SK-N-SH (cell line): Measurements from ENCODE around the gene ATP11A. TPM values are rescaled to one million over a fixed set of nuclear protein-coding genes. Genes with fewer than 3 reads are reported as not detected.

ENCODE experiments used
- CTCF ChIA-PET: fragments of 300-600, 350-600 bp; formaldehyde crosslinking; extraction: SDS; loops from one replicate; lab custom pipeline; 2021; lab: Yijun Ruan, JAX
- POLR2A ChIA-PET: fragments of 350-600 bp; sonication (Branson Sonifier 250); formaldehyde crosslinking; extraction: SDS; loops from one replicate; lab custom pipeline; 2020; ENCODE audit warnings: antibody characterized with exemption, inconsistent platforms; lab: Yijun Ruan, JAX
- DNase-seq: peaks from one replicate; pipeline ENCODE4 v3.0.0; 2012
- H2AFZ ChIP-seq: fragments of 200-600 bp; sonication (generic); 2 replicates; pipeline ENCODE4 v1.8.1; 2016; ENCODE audit warnings: antibody characterized with exemption, mild to moderate bottlenecking, low read depth
- H3F3A ChIP-seq: fragments of 200-600 bp; sonication (generic); replicated peaks from 2 replicates; pipeline ENCODE3; 2016; ENCODE audit warnings: antibody characterized with exemption, mild to moderate bottlenecking; ENCODE audit not compliant: insufficient read depth
- H3K27ac ChIP-seq, 2 experiments: fragments of 200-500 bp in 1 of 2; fragments of 200-600 bp in 1 of 2; sonication (Bioruptor generic) in 1 of 2; sonication (generic), shearing (Covaris generic) in 1 of 2; 2 replicates each; pipeline versions ENCODE4 v1.5.1 to v1.6.1; 2014 to 2016; ENCODE audit warnings: low read depth in 2 of 2, inconsistent platforms in 1 of 2, low read length in 1 of 2, mild to moderate bottlenecking in 1 of 2, mixed read lengths in 1 of 2
- H3K27me3 ChIP-seq: fragments of 200-600 bp; sonication (generic), shearing (Covaris generic); 2 replicates; pipeline ENCODE4 v1.6.1; 2016; ENCODE audit warnings: mixed run types; ENCODE audit not compliant: insufficient read depth
- H3K36me3 ChIP-seq, 2 experiments: fragments of 200-500 bp in 1 of 2; fragments of 200-600 bp in 1 of 2; sonication (Bioruptor generic) in 1 of 2; sonication (generic) in 1 of 2; replicated peaks in 1 of 2; 2 replicates each; pipeline versions ENCODE3 to v1.5.1; 2014 to 2016; ENCODE audit warnings: low read length in 1 of 2, mild to moderate bottlenecking in 1 of 2; ENCODE audit not compliant: insufficient read depth in 2 of 2, control insufficient read depth in 1 of 2
- H3K4me1 ChIP-seq, 2 experiments: fragments of 200-500 bp in 1 of 2; fragments of 200-600 bp in 1 of 2; sonication (Bioruptor generic) in 1 of 2; sonication (generic), shearing (Covaris generic) in 1 of 2; 2 replicates each; pipeline versions ENCODE4 v1.5.1 to v1.6.1; 2014 to 2016; ENCODE audit warnings: low read depth in 1 of 2, low read length in 1 of 2, mixed run types in 1 of 2; ENCODE audit not compliant: insufficient read depth in 2 of 2, control insufficient read depth in 1 of 2
- H3K4me2 ChIP-seq: fragments of 200-600 bp; sonication (generic), shearing (Covaris generic); 2 replicates; pipeline ENCODE4 v1.6.1; 2017; ENCODE audit warnings: mixed run types
- H3K4me3 ChIP-seq, 2 experiments: fragments of 200-500 bp in 1 of 2; fragments of 200-600 bp in 1 of 2; sonication (Bioruptor generic) in 1 of 2; sonication (generic), shearing (Covaris generic) in 1 of 2; 2 replicates each; pipeline versions ENCODE4 v1.5.1 to v1.8.1; 2014 to 2016; ENCODE audit warnings: low read depth in 2 of 2, inconsistent platforms in 1 of 2, low read length in 1 of 2, mild to moderate bottlenecking in 1 of 2, mixed read lengths in 1 of 2, moderate library complexity in 1 of 2
- H3K79me2 ChIP-seq: fragments of 200-600 bp; sonication (generic); 2 replicates; pipeline ENCODE4 v1.8.1; 2017; ENCODE audit warnings: mild to moderate bottlenecking; ENCODE audit not compliant: insufficient read depth
- H3K9ac ChIP-seq: fragments of 200-600 bp; sonication (generic); 2 replicates; pipeline ENCODE4 v1.6.1; 2017; ENCODE audit warnings: mixed run types
- H3K9me2 ChIP-seq: fragments of 200-600 bp; sonication (generic); 2 replicates; pipeline ENCODE4 v1.6.1; 2017; ENCODE audit warnings: mixed run types
- H3K9me3 ChIP-seq: fragments of 200-600 bp; sonication (generic); 2 replicates; pipeline ENCODE4 v1.6.1; 2017; ENCODE audit warnings: mixed run types, mild to moderate bottlenecking, moderate library complexity
- H4K20me1 ChIP-seq: fragments of 200-600 bp; sonication (generic); 2 replicates; pipeline ENCODE4 v1.6.1; 2017; ENCODE audit warnings: mild to moderate bottlenecking, mixed run types; ENCODE audit not compliant: insufficient read depth
- CHD2 ChIP-seq: fragments of 150-350 bp; IDR thresholded peaks from 2 replicates; pipeline ENCODE4 v1.6.1; 2018; ENCODE audit warnings: low read length; ENCODE audit not compliant: partially characterized antibody
- CTCF ChIP-seq: fragments of 200-600 bp; sonication (generic); IDR thresholded peaks from 2 replicates; pipeline ENCODE4 v1.6.1; 2017; ENCODE audit warnings: antibody characterized with exemption, mild to moderate bottlenecking, moderate library complexity
- EP300 ChIP-seq, 2 experiments: IDR thresholded peaks; 2 replicates each; pipeline versions ENCODE4 v1.4.0 to v1.6.1; 2012; ENCODE audit warnings: borderline replicate concordance in 1 of 2, low read depth in 1 of 2, low read length in 1 of 2
- EZH2phosphoT487 ChIP-seq: fragments of 200-600 bp; sonication (generic); IDR thresholded peaks from 2 replicates; pipeline ENCODE4 v1.6.1; 2017; ENCODE audit warnings: low read depth, mixed run types, mild to moderate bottlenecking, antibody characterized with exemption, moderate library complexity, borderline replicate concordance
- FOSL2 ChIP-seq: IDR thresholded peaks from 2 replicates; pipeline ENCODE4 v1.4.0; 2012; ENCODE audit warnings: low read depth, mild to moderate bottlenecking, moderate library complexity, borderline replicate concordance
- GABPA ChIP-seq: IDR thresholded peaks from 2 replicates; pipeline ENCODE4 v1.4.0; 2012; ENCODE audit warnings: low read depth, mild to moderate bottlenecking
- JUND ChIP-seq: IDR thresholded peaks from 2 replicates; pipeline ENCODE4 v1.4.0; 2012
- MXI1 ChIP-seq: IDR thresholded peaks from 2 replicates; pipeline ENCODE4 v1.6.1; 2012; ENCODE audit warnings: mild to moderate bottlenecking, low read depth, low read length, improper control_type of control experiment
- NFIC ChIP-seq: IDR thresholded peaks from 2 replicates; pipeline ENCODE4 v1.4.0; 2012; ENCODE audit warnings: borderline replicate concordance
- NRF1 ChIP-seq: IDR thresholded peaks from 2 replicates; pipeline ENCODE4 v1.6.1; 2012; ENCODE audit warnings: low read depth, mild to moderate bottlenecking, low read length
- POLR2AphosphoS5 ChIP-seq: IDR thresholded peaks from 2 replicates; pipeline ENCODE4 v1.6.1; 2012; ENCODE audit warnings: low read depth, low read length
- RCOR1 ChIP-seq: fragments of 150-350 bp; IDR thresholded peaks from 2 replicates; pipeline ENCODE4 v1.6.1; 2017; ENCODE audit warnings: antibody characterized with exemption, low read length
- RFX5 ChIP-seq: IDR thresholded peaks from 2 replicates; pipeline ENCODE4 v1.6.1; 2012; ENCODE audit warnings: mild to moderate bottlenecking, improper control_type of control experiment, low read length
- SIN3A ChIP-seq: IDR thresholded peaks from 2 replicates; pipeline ENCODE4 v1.6.1; 2012; ENCODE audit warnings: low read depth, mild to moderate bottlenecking, low read length, moderate library complexity, borderline replicate concordance
- TEAD4 ChIP-seq: IDR thresholded peaks from 2 replicates; pipeline ENCODE4 v1.4.0; 2012; ENCODE audit warnings: mild to moderate bottlenecking, borderline replicate concordance; ENCODE audit not compliant: insufficient read depth
- USF2 ChIP-seq: fragments of 150-350 bp; IDR thresholded peaks from 2 replicates; pipeline ENCODE4 v1.6.1; 2017; ENCODE audit warnings: antibody characterized with exemption, low read length, low read depth, borderline replicate concordance
- YY1 ChIP-seq: IDR thresholded peaks from 2 replicates; pipeline ENCODE4 v1.4.0; 2012; ENCODE audit warnings: low read depth, mild to moderate bottlenecking
- WGBS: methylation state at CpG from one replicate; pipeline ENCODE4 v1.1.6; 2017; ENCODE audit warnings: low lambda C conversion rate; 5-methylcytosine and 5-hydroxymethylcytosine counted together
- polyA plus RNA-seq, 3 experiments: library from polyadenylated mRNA; depleted of rRNA; stranded (reverse); fragments of >200 nt; gene quantifications; 2 replicates each; pipeline ENCODE4 v1.2.3, GENCODE V29; 2012
- TF ChIP-seq, protein P1 (sequence below): IDR thresholded peaks from 2 replicates; pipeline ENCODE4 v1.4.0; 2012; ENCODE audit warnings: low read depth
- TF ChIP-seq, protein P2 (sequence below): IDR thresholded peaks from 2 replicates; pipeline ENCODE4; 2012

The ATP11A gene
- polyA plus RNA-seq, 1 of the 3 experiments (the other 2 are of a cell fraction), result 4.1 TPM

- TF ChIP-seq USF2, result no peak
- TF ChIP-seq, protein P1, sequence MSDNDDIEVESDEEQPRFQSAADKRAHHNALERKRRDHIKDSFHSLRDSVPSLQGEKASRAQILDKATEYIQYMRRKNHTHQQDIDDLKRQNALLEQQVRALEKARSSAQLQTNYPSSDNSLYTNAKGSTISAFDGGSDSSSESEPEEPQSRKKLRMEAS, result no peak
- no peak for TF ChIP-seq NFIC
- CTCF ChIA-PET, result interaction anchor here (1.5 to 2.0 kb wide), 2 partner anchors 67 to 270 kb away, joined by 3 to 16 read pairs; no protein-coding TSS in a partner anchor
- no peak for DNase-seq
Measured at GRCh38 chr13:112876305-112877000, 186.6 kb downstream of the ATP11A start.

GRCh38 chr13:112877066-112877465, 187.2 kb downstream of the ATP11A start:
- no peaks in the 10 kb centered on the region for H3K27me3 ChIP-seq
- H3K4me3 ChIP-seq, result no peak overlapping the region
- no peaks in the 10 kb centered on the region for H3K79me2 ChIP-seq
- H4K20me1 ChIP-seq, result no peaks in the 10 kb centered on the region
- peaks cover 0 to 8% of the 10 kb centered on the region in 2 experiments for H3K36me3 ChIP-seq
- H3K9me2 ChIP-seq, result no peaks in the 10 kb centered on the region
- TF ChIP-seq, protein P2, sequence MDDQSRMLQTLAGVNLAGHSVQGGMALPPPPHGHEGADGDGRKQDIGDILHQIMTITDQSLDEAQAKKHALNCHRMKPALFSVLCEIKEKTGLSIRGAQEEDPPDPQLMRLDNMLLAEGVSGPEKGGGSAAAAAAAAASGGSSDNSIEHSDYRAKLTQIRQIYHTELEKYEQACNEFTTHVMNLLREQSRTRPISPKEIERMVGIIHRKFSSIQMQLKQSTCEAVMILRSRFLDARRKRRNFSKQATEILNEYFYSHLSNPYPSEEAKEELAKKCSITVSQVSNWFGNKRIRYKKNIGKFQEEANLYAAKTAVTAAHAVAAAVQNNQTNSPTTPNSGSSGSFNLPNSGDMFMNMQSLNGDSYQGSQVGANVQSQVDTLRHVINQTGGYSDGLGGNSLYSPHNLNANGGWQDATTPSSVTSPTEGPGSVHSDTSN, result no peak
- no peak for TF ChIP-seq POLR2AphosphoS5
- no peak for TF ChIP-seq CTCF
- TF ChIP-seq YY1, result no peak
- TF ChIP-seq RFX5, result no peak
- TF ChIP-seq USF2, result no peak
- TF ChIP-seq MXI1, result no peak
- no peak for TF ChIP-seq TEAD4
- TF ChIP-seq NFIC, result no peak
- TF ChIP-seq EZH2phosphoT487, result no peak
- TF ChIP-seq RCOR1, result no peak
- no peak for TF ChIP-seq GABPA
- TF ChIP-seq EP300 (IDR thresholded peaks at IDR 0.05; ENCODE audit: borderline replicate concordance in 1 of 2, low read depth in 1 of 2, low read length in 1 of 2), result no peak
- TF ChIP-seq FOSL2, result no peak
- TF ChIP-seq, protein P1, result no peak
- TF ChIP-seq CHD2, result no peak
- TF ChIP-seq SIN3A, result no peak
- TF ChIP-seq JUND, result no peak
- TF ChIP-seq NRF1, result no peak
- no peak overlapping the region for H3K27ac ChIP-seq
- ChIA-PET POLR2A (no interaction called here), CTCF (no interaction called here)
- peaks cover 4% of the 10 kb centered on the region for H3F3A ChIP-seq
- 88% methylated on average over 10 of the region's 12 CpGs for WGBS
- no peaks in the 10 kb centered on the region for H3K9me3 ChIP-seq
- H3K4me1 ChIP-seq, result peaks cover 0 to 8% of the 10 kb centered on the region in 2 experiments; a peak in 1 of 4 replicates
- no peak overlapping the region for H3K9ac ChIP-seq
- H2AFZ ChIP-seq, result no peak overlapping the region
- DNase-seq, result no peak
- no peak overlapping the region for H3K4me2 ChIP-seq

More at GRCh38 chr13:112876305-112877000, 186.6 kb downstream of the ATP11A start:
- peaks cover 4% of the 10 kb centered on the region for H3F3A ChIP-seq
- no peaks in the 10 kb centered on the region for H3K79me2 ChIP-seq
- WGBS, result 86% methylated on average over 10 of the region's 15 CpGs
- H2AFZ ChIP-seq, result no peak overlapping the region
- no peak overlapping the region for H3K27ac ChIP-seq
- H3K4me2 ChIP-seq, result no peak overlapping the region
- no peaks in the 10 kb centered on the region for H3K9me2 ChIP-seq
- H3K36me3 ChIP-seq, result peaks cover 0 to 8% of the 10 kb centered on the region in 2 experiments
- H3K9ac ChIP-seq, result no peak overlapping the region
- no peak overlapping the region for H3K4me3 ChIP-seq
- H3K4me1 ChIP-seq, result peaks cover 0 to 8% of the 10 kb centered on the region in 2 experiments; a peak in 1 of 4 replicates
- POLR2A ChIA-PET, result no interaction called here
- no peaks in the 10 kb centered on the region for H4K20me1 ChIP-seq
- H3K9me3 ChIP-seq, result no peaks in the 10 kb centered on the region
- H3K27me3 ChIP-seq, result no peaks in the 10 kb centered on the region
